NCI-H1436 (cell line): ENCODE results near the gene HOXD12.

Experiments used
- DNase-seq: peaks from one replicate; lab custom pipeline; 2025; lab: John Stamatoyannopoulos, UW

The HOXD12 gene

DNA sequence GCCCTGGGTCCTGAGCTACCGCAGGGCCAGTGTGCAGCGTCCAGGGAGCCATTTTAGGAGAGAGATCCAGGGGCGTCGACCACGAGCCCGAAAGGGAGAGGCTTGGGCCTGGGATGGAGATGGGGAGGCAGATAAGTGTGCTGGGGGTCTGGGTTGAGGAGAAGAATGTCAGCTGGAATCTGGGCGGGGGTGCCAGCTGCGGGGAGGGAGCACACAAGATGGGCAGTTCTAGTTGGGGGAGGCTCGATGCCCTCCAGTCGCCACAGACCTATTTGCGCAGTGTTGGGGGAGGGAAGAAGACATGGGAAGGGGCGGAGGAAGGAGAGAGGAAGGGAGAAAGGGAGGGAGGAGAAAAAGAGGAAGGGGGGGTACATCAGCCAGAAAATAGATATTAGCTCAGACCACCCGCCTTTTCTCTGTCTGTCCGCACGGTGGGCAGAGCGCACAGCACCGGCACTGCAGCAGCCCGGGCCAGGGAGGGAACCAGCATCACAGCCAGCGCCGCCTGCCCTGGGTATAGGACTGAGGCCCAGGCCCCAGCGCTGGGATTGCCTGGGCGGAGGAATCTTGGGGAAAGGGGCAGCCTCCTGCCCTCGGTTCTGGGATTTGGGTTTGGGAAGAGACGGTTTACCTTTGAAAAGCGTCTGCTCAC lies 5.6 kb downstream of the HOXD12 start:
- DNase-seq, result no peak

DNA sequence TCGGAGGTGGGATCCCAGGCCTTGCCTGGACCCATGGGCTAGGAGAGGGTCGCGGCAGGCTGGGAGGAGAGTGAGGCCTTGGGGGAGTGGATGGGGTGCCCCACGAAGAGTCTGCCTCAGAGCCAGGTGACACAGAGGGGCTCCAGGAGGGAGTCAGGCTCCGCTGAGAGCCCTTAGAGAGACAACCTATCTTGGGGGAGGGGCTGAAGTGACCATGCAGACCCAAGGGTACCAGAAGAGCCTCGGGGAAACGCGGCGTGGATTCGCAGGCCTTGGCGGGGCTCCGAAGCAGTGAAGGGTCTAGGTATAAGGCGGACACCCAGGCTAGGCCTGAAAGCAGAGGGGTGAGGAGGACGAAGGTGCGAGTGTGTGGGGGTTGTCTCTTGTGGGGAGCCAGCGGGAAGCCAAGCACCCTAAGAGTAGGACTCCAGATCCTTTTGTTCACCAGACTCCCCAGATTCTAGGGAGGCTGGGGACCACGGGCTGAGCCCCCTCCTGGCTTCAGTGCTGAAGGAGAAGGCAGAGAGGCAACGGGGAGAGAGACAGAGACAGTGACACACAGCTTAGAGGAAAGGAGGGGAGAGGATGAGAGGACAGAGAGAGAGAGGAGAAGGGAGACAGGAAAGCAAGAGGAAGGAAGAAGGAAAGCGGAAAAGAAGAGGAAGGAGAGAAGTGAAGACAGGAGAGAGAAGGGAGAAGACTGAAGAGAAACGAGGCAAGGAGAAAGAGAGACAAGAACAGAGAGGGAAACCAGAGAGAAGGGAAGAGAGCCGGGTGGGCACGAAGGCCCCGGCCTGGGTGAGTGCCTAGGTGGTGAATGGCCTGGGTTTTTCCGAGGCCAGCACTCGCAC lies 6.4 kb downstream of the HOXD12 start:
- no peak for DNase-seq

DNA sequence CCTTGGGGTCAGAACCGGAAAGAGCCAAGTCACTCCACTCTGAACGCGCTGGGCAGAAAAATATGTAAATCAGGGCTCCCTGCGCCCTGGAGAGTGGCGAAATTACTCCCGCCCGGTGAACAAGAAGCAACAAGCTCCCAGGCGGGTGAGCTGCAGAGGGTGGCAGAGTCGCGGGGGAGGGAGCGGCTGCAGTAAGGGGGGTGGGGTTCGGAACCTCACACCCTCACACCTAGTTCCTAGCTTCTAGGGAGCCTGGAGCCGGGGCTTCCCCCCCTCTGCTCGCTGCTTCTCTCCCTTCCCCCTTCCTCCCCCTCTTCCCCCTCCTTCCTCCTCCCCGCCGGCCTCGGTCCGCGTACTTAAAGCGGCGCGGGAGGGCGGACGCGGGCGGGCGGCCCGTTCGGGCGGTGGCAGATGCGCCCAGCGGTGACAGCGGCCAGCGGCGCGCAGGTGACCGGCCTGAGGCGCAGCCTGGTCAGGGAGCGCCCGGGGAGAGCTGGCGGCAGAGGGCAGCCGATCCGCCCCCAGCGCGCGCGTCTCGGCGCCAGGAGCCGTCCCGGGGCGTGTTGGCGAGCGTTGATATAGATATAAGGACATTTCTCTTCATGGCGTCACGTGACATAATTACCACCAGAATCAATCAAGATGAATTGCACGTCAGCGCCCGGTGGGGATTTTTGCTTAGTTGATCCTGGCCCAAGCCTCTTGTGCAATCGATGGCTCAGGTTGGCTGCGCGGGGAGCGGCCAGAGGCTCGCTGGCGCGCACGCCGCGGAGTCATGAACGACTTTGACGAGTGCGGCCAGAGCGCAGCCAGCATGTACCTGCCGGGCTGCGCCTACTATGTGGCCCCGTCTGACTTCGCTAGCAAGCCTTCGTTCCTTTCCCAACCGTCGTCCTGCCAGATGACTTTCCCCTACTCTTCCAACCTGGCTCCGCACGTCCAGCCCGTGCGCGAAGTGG lies 7.3 kb downstream of the HOXD12 start, which contains the start of gene HOXD11:
Gene HOXD11 (plus strand): TSS at position 700 of the 959 bp plus-strand sequence. CDS start 76 bp downstream, at position 776.
- peak; percentile 71 for DNase-seq

DNA sequence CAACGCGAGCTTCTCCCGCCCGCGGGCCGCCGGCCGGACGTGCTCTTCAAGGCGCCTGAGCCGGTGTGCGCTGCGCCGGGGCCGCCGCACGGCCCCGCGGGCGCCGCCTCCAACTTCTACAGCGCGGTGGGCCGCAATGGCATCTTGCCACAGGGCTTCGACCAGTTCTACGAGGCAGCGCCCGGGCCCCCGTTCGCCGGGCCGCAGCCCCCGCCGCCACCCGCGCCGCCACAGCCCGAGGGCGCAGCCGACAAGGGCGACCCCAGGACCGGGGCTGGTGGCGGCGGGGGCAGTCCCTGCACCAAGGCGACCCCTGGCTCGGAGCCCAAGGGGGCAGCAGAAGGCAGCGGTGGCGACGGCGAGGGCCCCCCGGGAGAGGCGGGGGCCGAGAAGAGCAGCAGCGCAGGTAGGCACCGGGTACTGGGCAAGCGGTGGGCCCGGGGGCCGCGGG lies 8.2 kb downstream of the HOXD12 start:
- DNase-seq, result no peak

DNA sequence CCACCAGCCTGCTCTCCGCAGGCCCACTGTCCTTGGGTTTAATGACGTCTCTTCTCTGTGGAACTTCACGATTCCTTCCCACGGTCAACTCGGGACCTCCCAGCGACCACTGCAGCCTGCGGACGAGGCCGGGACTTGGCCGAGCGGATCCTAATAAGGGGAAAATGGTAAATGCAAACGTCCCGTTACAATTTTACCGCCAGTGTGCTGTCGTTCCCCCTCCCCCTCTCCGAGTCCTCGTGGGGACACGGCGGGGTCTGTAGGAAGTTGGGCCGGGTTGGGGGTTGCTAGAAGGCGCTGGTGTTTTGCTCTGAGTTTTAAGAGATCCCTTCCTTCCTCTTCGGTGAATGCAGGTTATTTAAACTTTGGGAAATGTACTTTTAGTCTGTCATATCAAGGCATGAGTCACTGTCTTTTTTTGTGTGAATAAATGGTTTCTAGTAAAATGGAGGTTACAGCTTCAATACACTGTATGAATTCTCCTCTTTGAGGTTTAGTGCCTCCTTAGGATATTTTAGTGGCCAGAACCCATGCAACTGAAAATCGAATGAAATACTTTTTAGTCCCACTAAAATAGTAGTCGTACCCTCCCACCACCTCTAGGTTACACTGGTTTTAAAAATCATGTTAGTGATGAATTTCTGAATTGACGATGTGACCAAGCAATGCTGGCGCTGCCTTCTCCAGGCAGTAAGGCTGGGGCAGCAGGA lies 9.8 kb downstream of the HOXD12 start:
- no peak for DNase-seq

DNA sequence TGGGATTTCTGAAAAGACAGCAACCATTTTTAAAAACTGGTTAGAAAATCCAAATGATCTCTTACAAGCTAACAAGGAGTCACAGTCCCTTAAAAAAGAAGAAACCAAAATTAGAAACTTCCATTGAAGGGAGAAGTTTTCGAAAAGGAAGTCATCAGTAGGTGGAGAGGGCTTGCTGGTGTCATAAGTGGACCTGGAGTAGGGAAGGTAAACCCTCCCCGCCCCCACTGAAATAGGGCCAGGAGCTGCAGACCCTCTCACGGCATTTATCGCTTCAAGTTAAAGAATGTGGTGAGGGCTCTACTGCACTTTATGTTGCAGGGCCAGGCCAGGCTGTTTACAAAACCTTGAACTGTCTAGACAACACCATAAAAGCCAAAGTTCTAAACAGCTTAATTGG lies 10.4 kb downstream of the HOXD12 start:
- DNase-seq, result no peak

DNA sequence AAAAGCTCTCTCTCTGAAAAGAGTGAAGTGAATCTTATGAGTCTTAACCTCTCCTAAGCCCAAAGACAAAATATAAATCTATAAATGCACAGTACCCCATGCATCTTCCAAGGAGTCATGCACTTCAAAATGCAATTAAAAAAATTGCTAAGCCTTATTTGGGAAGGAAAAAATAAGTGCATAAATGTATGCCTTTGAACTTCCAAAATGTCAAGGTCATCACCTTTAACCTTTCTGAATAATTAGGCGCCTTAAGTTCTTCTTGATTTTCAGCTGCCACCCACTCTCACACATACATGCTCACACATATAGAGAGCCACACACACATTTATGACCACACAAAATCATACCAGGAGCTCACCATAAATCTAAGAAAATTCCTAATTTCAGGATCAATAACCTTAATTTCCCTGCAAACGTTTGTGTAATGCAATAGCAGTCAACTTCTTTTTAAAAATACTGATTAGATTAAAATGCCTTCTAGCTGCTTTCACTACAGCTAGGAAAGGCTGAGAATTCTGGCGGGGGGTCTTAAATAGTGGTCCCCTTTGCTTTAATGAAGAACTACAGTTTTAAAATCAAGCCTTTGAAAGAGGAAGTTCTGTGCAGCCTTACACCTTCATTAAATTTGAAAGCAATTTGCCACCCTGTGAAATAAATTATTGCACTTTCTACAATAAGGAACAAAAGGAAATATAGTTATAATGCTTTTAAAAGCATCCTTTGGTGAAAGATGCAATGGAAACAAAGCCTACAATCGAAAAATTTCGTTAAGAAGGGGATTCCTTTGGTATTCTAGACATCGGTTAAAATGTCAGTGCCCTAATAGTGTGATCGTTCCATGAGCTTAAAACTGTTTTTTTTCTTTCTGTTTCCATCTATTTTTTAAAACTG lies 11.1 kb downstream of the HOXD12 start:
- no peak for DNase-seq

DNA sequence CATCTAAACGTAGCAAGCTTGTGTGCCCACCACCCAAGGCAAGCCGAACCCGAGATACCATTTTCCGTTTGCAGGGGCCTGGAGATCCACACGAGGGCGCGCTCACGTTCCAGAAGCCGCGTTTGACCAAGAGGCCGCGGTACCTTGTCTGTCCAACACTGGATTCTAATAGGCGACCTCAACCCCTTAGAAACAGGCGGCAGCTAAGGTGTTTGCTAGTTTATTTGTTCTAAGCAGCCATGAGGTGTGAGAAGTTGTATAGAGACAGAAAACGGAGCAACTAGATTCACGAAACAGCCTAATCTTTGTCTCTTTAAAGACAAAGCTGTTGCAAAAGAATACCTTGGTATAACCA lies 11.7 kb downstream of the HOXD12 start:
- no peak for DNase-seq

DNA sequence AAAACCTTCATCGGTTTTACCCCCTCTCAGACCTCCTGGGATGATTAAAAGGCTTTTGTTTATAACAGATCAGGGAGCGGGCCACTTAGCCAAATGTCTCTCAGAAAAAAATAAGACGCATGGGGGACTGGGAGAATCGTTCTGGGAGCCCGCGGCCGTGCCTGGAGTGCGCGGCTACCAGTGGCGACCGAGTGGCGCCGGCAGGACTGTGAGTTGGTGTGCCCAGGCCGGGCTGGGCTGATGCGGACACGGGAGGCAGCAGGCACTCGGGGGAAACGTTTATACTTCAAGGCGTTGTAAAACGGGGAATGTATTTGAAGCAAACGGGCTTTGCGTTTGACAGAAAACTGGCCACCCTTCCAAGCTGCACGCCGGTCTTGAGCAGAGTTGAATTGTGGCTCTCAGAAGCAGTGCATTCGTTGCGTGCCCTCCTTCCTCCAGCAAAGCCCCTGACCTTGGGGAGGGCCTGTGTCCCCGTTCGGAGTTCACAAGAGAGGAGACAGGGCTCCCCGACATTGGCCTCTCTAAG lies 12.3 kb downstream of the HOXD12 start:
- DNase-seq, result no peak

DNA sequence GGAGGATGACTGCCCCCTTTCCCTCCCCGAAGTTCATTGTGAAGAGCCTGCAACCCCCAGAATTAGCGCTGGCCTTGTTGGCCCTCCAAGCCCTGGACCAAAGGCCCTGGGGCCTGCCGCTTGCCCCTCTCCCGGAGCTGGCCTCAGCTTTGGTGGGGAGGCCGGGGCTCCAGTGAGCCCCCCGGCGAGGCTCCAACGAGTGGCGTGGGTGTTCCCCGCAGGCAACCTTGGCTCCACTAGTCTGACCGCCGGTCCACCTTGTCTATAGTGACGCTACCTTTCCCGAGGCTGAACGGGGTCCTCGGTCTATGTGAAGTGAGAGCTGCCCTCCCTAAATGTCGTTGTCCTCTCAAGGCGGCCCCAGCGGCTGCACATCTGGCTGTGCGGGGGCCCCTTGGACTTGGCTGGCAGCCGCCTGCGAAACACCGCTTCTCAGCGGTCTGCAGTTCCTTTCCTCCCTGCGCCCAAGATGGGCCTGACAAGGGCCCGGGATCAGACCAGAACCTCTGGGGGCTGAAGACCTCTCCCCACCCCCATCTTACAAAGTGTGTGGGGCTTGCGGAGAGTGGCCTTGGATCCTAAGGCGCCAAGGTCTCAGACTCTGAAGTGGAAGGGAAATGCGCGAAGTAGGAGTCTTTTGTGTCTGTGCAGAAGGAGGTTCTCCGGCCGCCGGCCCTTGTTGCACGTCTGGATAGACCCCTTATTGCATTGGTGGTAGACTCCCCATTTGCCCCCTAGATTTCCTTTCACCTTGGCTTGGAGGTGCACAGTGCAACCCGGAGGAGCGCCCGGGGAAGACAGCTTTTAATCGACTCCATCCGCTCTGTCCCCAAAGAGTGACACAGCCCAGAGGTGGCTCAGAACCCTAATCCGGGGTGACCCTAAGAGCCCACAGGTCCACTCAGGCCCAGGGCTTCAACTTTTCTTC lies 13.0 kb downstream of the HOXD12 start:
- DNase-seq, result no peak

DNA sequence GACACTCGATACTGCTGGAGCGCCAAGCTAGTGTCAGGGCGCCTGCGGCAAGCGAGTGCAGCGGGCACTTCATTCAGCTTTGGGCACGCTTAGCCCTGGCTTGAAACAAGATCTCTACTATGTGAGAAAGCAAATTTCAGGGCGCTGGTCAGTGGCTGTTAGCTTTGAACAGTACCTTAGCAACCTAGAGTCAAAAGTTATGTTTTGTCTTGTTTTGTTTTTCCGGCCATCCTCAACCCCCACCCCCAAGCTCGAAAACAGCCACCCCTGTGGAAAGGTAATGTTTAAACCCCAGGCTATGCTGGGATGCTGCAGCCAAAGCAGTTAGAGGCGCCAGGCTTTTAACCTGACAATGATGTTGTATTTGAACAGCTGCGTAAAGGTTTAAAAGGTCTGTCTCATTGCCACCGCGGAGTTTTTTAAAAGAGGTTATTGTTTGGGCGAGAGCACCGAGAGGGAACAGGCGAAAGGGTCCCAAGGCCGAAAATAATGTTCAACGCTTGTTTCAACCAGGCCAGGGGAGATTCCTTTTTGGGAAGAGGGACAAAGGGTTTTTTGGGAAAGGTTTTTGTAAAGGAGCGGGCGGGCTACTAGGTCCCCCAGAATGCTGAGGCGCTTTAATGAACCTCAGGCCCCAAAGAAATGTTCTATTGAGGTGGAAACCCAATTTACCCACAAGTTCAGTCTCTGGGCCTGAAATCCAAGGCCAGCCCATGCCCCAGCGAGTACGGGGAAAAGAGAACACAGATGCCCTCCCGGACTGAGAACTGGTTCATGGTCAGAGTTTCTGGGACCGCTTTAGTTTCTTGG lies 14.7 kb downstream of the HOXD12 start:
- DNase-seq, result peak; percentile 28

DNA sequence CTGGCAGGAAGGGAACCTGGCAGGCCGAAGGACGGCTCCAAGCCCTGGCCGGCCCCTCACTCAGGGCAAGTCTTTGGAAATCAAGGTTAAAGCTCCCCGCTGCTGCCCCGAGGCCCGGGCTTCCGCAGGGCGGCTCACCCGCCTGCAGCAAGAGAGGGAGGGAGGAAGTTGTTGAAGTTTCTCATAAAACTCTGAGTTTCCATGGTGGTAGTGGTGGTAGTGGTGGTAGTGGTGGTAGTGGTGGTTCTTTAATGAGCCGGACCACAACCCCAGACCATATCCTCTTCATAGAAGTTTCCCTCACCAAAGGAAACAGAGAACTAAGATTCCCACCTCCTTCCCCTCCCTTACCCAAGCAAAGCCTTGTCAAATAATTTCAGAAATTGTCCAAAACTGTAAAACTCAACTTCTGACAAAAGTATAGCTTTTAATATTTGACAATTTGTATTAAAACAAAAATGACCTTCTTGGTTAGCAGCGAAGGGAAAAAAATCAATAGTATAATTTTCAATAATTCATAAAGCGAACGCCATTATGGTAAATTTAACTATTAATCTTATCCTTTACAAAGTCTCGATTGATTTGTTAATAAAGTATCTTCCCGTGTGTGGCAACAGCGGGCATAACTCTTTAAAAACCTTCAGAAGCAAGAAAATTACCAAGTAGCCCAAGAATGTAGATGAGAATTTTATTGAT lies 15.5 kb downstream of the HOXD12 start:
- DNase-seq, result no peak

DNA sequence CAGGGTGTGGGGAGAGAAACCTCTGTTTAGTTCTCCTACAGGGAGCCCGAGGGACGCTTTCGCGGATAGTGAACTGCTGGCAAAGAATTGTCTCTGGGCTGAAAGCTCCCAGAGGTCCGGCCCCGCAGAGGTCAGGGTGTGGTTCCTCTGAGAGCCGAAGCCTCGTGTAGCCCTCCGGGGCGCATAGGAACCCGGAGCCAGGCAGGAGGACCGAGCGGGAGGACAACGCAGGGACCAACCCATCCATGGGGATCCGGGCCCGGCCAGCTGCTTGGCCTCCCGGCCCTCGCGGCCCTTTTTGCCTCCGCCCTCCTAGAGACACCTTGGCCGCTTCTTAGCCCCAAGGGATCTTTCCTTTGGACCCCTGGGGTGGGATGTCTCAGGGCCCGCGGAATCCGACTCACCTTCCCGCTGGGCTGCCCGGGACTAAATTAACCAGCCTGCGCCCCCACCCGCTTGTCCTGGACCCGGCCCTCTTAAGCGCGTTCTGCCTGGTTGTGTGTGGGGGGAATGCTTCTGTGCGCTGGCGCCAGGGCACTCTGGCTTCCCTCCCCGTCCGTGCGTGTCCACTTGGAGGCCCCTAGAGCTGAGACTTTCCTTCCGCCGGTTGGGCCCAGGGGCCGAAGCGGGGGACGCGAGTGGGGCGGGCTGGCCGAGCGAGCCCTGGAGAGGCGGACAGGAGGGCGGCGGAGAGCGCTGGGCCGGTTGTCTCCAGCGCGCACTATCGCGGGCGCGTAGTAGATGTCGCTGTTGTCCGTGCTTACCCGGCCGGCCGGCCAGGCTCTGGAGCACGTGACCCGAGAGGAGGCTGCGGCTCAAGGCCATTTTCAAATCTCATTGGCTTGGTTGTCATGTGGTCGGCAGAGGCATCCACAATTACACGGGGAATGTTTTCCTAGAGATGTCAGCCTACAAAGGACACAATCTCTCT lies 16.6 kb downstream of the HOXD12 start, which contains the start of gene HOXD10:
Gene HOXD10 (plus strand): TSS at position 896 of the 931 bp plus-strand sequence. CDS start 56 bp downstream, outside the sequence.
- no peak for DNase-seq

DNA sequence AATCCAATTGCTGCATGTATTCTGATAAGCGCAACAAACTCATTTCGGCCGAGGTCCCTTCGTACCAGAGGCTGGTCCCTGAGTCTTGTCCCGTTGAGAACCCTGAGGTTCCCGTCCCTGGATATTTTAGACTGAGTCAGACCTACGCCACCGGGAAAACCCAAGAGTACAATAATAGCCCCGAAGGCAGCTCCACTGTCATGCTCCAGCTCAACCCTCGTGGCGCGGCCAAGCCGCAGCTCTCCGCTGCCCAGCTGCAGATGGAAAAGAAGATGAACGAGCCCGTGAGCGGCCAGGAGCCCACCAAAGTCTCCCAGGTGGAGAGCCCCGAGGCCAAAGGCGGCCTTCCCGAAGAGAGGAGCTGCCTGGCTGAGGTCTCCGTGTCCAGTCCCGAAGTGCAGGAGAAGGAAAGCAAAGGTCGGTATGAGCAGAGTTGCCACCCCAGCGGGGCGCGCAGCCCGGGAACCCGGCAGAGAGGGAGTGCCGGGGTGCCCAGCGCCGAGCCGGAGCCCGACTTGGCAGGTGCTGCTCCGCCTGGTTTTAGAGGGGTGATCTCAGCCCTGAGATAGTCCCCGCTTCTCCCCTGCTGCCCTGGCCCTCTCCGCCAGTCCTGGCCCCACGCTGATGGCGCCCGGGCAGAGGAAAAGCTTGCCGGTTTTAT lies 17.7 kb downstream of the HOXD12 start:
- DNase-seq, result no peak

DNA sequence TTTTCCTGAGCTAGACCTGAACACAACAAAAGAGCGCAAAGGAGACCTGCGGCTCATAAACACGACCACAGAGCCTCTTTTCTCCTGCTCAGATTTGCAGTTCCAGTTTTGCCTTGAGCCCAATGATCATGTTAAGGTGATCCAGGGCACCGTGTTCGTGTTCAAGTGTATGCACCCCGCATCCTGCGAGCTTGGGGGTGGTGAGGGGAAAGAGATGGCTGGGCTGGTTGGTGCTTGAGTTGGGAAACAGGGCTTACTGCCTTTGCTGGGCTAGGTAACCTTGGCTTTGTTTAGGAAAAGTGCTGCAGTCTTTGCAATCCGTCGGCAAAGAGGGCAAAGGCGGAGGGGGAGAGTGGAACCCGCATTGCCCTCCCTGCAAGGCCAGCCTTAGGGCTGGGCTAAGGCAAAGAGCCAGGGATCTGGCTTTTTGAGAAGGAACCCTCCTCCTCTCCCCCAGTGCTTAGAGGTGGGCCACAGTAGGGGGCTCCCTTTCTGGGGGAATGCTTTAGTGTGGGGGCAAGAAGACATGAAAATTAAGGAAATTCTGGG lies 18.3 kb downstream of the HOXD12 start:
- no peak for DNase-seq
